Right renal cortex interstitium (tissue), 3 donors: ENCODE results near the gene STK40. TPM values are rescaled to one million over a fixed set of nuclear protein-coding genes. Genes with fewer than 3 reads are reported as not detected.

ENCODE experiments used
- DNase-seq, 3 donors: peaks; one replicate each; pipeline ENCODE4 v3.0.0-alpha.2; 2013; ENCODE audit warnings: low read depth in 3 of 3, low spot score in 2 of 3
- polyA plus RNA-seq, 3 donors: library from polyadenylated mRNA; unstranded; fragments of 120-200 nt; gene quantifications; one replicate each; pipeline ENCODE4 v1.2.1, GENCODE V29; 2013; ENCODE audit not compliant: insufficient read length in 3 of 3

STK40 gene
- polyA plus RNA-seq, 3 donors, result 38.5 to 46.5 (median 43.6) TPM

DNA sequence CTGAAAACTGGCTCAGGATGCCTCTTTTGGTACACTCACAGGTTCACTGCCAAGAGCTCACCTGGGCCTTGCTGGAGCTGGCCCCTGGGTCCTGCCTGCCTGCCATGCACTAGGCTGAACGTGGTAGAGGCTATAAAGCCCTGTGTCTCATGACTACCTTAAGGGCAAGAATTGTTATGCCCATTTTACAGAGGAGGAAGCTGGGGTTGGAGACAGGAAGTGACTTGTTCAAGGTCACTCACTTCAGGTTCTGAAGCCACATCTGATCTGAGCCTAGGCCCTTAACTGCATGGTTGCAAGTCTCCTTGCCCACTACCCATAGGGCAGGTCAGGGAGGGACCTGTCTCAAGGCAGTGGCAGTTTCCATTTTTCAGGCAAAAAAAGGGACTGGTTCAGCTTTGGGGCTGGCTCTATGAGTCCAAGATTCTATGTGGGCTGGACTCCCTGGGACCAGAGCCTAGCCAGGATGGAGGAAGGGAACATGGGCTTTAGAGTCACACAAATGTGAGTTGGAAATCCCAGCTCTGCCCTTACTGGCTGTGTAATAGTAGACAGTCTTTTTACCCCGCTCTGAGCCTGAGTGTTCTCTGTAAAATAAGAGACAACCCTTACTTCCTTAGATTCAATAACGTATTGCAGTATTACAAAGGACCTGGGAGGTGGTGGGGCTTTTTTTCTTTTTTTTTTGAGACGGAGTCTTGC lies 7.8 kb downstream of the STK40 start:
- DNase-seq, result no peak

- no peak for DNase-seq
Measured at GRCh38 chr1:36372617-36373016, 13.1 kb downstream of the STK40 start.

GRCh38 chr1:36369061-36369861 lies 16.5 kb downstream of the STK40 start:
- peak in 1 of 3 donors; percentile 67 for DNase-seq

DNA sequence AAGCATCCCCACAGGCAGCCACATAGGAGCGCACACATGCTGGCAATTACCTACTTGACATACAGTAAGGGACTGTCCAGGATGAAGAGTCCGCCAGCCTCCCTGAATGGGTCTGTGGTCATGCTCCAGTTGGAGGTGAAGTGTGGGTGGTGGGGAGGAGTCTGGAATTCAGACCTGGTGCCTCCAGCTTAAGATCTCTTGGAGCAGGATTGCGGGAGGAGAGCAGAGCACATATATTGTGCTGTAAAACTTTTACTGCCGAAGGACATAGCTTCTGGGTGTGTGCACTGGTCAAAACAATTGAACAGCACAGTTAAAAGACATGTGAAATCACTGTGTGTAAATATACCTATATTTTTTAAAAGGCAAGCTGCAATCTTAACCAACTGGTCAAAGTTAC lies 17.9 kb downstream of the STK40 start:
- no peak for DNase-seq

- no peak for DNase-seq
Measured at GRCh38 chr1:36367066-36367465, 18.7 kb downstream of the STK40 start.

- DNase-seq, result no peak
Measured at GRCh38 chr1:36366091-36366661, 19.5 kb downstream of the STK40 start.

DNA sequence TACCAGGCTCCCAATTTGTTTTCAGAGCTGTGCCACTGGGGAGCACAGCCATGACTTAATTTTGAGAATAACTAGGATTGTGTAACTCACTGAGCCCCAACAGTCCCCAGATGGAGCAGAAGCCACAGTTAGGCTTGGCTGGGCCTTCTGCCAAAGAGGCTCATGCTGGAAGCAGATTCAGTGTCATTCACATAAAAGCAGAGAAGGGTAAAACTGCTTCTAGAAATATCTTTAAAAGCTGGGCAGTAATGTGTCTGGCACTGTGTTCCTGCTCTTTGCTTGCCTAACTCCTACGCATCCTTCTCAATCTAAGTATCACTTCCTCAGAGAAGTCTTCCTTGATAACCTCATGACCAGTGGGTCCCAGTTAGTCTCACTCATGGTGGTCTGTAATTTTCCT lies 20.3 kb downstream of the STK40 start:
- DNase-seq, result no peak

GRCh38 chr1:36359911-36360550 lies 25.7 kb downstream of the STK40 start:
- DNase-seq, result no peak

- DNase-seq, result no peak
Measured at GRCh38 chr1:36359383-36359782, 26.3 kb downstream of the STK40 start.

DNA sequence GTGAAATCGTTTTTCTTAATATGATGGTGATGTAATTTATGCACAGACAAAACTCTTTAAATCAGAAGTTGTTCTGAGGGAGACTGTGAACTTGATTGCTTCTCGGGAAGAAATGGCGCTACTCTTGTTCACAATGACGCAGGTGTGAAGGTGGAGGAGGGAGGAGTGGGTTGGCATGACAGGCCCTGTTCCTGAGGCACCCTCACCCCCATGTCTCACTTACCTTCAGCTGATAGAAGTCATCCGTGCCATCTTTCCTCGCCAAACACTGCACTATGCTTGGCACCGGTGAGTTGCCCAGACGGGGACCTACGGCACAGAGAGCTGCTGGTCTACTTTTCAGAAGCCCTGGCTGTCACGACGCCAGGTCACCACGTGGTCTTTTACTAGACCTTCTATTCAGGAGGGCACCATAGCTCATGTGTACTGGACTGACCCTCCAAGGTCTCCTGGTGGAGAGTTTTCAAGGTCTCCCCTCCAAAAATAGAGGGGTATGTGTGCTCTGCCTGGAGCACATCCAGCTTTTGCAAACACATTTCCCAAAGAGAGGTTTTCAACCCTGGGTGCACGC lies 27.1 kb downstream of the STK40 start:
- DNase-seq, result no peak

DNA sequence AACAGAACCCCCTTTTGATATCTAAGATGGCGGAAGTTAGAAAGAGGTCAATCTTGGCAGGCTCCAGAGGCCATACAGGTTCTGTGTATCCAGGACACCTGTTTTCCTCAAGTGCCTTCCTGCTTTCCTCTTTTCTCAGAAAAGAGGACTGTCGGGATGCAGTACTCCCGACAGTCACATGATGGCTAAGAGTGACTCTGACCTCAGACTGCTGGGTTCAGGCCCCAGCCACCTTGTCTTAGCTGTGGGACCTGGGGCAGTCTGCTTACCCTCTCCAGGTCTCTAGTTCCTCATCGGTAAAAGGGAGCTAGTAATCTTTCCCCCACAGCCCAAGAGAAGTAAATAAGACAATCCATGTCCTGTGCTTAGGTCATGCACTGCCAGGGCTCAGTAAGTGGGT lies 29.9 kb downstream of the STK40 start:
- DNase-seq, result no peak

- DNase-seq, result no peak
Measured at GRCh38 chr1:36354486-36354885, 31.2 kb downstream of the STK40 start.

GRCh38 chr1:36352910-36353878 lies 32.5 kb downstream of the STK40 start:
- no peak for DNase-seq

GRCh38 chr1:36352125-36352909 lies 33.4 kb downstream of the STK40 start:
- no peak for DNase-seq

GRCh38 chr1:36351227-36351977 lies 34.3 kb downstream of the STK40 start:
- no peak for DNase-seq

- DNase-seq, result no peak
Measured at GRCh38 chr1:36350659-36351226, 35.0 kb downstream of the STK40 start.

- no peak for DNase-seq
Measured at GRCh38 chr1:36349839-36350238, 35.9 kb downstream of the STK40 start.

- no peak for DNase-seq
Measured at GRCh38 chr1:36349241-36349671, 36.5 kb downstream of the STK40 start.
